GM18526 (cell line): ENCODE data around the gene ROR2.

ENCODE experiments used
- POLR2A ChIP-seq: IDR thresholded peaks from 3 replicates; pipeline ENCODE4 v1.6.1; 2011; ENCODE audit not compliant: insufficient read length; ENCODE audit errors: extremely low read depth

The ROR2 gene

DNA sequence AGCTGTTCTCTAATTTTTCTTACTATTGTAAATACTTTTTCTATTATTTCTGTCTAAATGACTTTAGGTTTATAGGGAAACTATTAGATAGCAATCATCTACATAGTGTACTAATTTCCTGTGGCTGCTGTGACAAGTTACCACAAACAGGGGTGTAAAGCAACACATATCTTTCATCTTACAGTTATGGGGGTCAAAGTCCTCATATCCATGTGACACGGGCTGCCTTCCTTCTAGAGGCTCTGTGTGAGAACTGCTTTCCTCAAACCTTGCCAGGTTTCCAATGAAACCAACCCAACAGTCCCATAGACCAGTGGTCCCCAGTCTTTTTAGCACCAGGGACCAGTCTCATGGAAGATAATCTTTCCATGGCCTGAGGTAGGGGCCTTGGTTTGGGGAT is 189.1 kb downstream of the ROR2 start:
- TF ChIP-seq POLR2A, result no peak

GRCh38 chr9:91758491-91758981 is 191.5 kb downstream of the ROR2 start:
- TF ChIP-seq POLR2A, result no peak

DNA sequence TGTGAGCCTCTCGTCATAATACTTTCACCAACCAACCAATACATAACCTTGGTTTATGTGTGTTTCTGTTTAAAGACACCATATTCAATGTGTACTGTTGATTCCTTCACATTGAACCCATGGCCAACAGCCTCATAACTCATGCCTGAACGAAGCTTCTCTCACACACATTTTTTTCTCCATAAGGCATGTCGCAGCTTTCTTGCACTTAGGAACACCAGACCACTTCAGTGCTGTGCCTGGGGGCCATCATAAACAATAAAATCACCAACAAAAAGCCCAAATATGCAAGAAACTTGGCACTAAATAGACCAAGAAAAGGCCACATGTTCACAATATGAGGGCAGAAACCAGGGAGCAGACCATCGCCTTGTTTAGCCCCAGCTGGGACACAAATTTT is 192.2 kb downstream of the ROR2 start:
- TF ChIP-seq POLR2A, result no peak

DNA sequence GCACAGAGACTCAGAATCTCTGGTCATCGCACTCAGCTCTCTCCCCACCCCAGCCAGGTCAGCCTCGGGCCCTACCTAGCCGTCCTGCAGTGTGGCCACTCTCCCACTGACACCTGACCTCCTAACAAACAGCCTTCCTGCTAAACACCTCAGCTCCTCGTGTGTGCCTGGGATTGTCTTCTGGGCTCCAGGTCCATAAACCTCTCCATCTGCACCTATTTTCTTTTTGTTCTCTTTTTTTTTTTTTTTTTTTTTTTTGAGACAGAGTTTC is 193.6 kb downstream of the ROR2 start:
- no peak for TF ChIP-seq POLR2A

- TF ChIP-seq POLR2A, result no peak
Measured at GRCh38 chr9:91755761-91756509, 194.1 kb downstream of the ROR2 start.

DNA sequence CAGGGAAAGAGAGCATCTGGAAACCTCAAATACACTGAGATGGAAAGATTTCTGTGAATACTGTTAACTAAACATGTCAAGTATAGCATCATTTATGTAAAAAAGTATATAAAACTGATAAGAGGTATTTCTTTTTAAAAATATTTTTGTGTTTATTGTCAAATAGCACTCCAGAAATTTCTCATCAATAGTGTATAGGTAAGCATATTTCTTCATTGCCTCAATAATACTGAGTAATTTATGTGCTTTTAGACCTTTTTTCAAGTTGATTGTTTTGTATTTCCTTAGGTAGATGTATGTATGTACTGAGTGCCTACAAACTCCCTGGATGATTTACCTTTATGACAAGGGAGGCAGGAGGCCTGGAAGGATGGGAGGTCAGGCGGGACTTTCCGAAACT is 196.3 kb downstream of the ROR2 start:
- TF ChIP-seq POLR2A, result no peak

DNA sequence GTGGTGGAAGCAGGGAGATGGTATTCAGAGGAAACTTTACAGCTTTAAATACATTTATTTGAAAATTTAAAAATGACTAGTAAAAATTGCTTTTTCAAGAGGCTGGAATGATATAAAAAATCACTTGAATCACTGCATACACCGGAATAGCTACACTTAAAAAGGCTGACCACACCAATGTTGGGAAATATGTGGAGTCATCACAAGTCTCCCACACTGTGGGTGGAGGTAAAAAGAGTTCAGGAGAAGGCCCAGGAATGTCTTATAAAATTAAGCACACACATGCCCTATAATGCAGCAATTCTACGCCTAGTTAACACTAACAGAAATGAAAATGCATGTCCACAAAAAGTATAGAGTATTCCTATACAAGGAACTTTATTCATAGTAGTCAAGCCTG is 198.1 kb downstream of the ROR2 start:
- TF ChIP-seq POLR2A, result no peak

GRCh38 chr9:91750343-91750742 is 199.7 kb downstream of the ROR2 start:
- TF ChIP-seq POLR2A, result no peak

DNA sequence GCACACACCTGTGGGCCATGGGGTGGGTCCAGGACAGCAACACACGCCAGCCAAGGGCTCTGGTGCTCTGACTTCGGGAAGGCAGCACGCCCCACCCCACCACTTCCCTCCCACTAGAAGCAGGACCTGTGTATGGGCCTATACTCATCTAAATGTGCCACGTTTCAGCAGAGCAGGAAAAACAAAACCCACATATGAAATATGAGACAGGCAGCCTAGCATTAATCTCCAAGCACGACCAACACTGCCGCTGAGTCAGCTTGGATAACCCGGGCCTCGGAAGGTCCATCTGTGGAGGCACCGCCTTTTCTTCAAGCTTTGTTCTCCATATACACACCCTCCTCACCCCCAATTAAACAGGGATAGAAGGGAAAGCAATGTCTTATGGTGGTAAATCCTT is 203.1 kb downstream of the ROR2 start:
- TF ChIP-seq POLR2A, result no peak

GRCh38 chr9:91746357-91746756 is 203.7 kb downstream of the ROR2 start:
- TF ChIP-seq POLR2A, result no peak

DNA sequence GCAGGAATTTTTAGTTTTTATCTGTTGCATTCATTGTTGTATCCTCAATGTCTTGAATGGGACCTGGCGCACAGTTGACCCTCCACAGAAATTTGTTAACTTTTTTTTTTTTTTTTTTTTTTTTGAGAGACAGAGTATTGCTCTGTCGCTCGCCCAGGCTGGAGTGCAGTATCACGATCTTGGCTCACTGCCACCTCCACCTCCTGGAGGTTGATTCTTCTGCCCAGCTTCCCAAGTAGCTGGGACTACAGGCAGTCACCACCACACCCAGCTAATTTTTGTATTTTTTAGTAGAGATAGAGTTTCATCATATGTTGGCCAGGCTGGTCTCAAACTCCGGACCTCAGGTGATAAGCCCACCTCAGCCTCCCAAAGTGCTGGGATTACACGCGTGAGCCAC is 205.9 kb downstream of the ROR2 start:
- no peak for TF ChIP-seq POLR2A

GRCh38 chr9:91741522-91741921 is 208.5 kb downstream of the ROR2 start:
- TF ChIP-seq POLR2A, result no peak

GRCh38 chr9:91740701-91741100 is 209.3 kb downstream of the ROR2 start:
- TF ChIP-seq POLR2A, result no peak

GRCh38 chr9:91736898-91737601 is 213.0 kb downstream of the ROR2 start:
- TF ChIP-seq POLR2A, result no peak

DNA sequence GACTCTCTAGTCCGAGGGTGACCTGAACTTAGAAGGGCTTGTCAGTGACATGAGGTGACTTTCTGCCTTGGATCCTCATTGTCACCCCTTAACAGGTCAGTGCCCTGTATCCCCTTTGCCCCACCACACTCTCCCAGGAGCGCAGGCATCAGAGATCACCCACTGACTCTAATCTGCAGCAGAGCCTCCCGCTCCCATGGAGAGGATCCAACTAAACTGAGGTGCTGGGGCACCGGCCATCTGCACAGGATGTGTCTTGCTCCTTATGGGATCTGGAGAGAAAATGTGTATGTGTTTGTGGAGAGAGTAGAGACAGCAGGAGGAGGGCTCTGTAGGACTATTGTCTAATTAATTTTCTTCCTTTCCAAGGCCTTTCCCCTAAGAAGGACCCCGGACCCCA is 213.7 kb downstream of the ROR2 start:
- no peak for TF ChIP-seq POLR2A

DNA sequence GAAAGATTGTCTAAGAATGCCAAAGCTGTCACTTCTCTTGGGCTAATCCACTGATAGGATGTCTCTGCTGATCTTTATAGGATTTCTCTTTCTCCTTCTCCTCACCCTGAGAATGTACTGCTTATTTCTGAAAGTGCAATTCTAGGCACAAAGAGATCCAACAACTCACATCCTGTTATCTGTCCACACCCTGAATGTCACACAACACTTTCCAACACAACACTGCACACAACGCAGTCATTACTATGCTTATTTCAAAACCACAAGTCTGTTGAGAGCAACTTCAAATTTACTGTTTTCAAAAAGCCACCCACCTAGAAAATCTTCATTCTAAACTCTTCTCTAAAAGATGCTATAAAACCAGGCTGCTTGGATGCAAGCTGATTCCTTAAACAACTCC is 215.0 kb downstream of the ROR2 start:
- TF ChIP-seq POLR2A, result no peak

DNA sequence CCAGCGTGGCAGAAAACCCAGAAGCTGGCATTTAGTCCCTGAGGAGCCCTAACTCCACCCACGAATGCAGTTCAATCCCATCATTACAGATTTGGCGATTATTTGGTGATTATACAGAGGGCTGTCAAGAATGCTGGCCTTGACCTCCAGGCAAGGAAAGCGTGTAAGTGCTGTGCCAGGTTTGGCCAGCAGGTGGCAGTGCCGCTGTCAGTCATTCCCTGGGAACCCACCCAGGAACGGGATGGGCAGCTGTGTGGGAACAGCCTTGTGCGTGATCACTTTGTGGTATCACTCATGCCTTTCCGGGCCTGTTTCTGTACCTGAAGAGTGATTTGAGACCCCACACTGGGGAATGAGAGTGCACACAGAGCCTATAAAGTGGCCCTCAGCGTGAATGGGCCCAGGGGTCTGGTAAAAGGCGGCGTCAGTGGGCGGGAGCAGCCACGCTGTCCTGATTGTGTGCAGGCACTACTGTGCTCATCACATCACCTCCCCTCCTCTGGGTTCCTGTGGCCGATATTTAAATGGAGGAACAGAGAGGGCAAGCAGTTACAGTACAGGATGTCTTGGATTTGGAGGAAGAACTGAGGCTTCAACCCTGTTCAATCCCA is 215.6 kb downstream of the ROR2 start:
- TF ChIP-seq POLR2A, result no peak

- TF ChIP-seq POLR2A, result no peak
Measured at GRCh38 chr9:91733006-91733624, 216.9 kb downstream of the ROR2 start.
